Upper lobe of right lung (tissue), 1 donor: Measurements from ENCODE around the gene GRK5. TPM values are rescaled to one million over a fixed set of nuclear protein-coding genes. Genes with fewer than 3 reads are reported as not detected.

ENCODE experiments used
- ATAC-seq: fragments of 200-7000 bp; cut with Tn5 transposase; one replicate; pipeline ENCODE4 v1.9.1; 2020; ENCODE audit warnings: mild to moderate bottlenecking, moderate library complexity
- DNase-seq: peaks from one replicate; pipeline ENCODE4 v3.0.0-alpha.2; 2020
- H3K27ac ChIP-seq: fragments of 200-600 bp; one replicate; pipeline ENCODE4 v1.8.0; 2022
- H3K27me3 ChIP-seq: fragments of 200-600 bp; one replicate; pipeline ENCODE4 v1.8.0; 2022; ENCODE audit warnings: mild to moderate bottlenecking
- H3K36me3 ChIP-seq: fragments of 200-600 bp; one replicate; pipeline ENCODE4 v1.8.0; 2022
- H3K4me1 ChIP-seq: fragments of 200-600 bp; one replicate; pipeline ENCODE4 v1.8.0; 2022
- H3K4me3 ChIP-seq: fragments of 200-600 bp; one replicate; pipeline ENCODE4 v1.8.0; 2022; ENCODE audit warnings: mild to moderate bottlenecking
- H3K9me3 ChIP-seq: fragments of 200-600 bp; one replicate; pipeline ENCODE4 v1.8.0; 2022
- CTCF ChIP-seq: fragments of 200-600 bp; IDR thresholded peaks from one replicate; pipeline ENCODE4 v1.8.0; 2022; ENCODE audit warnings: antibody characterized with exemption
- intact Hi-C: fragments of 100-400 bp; cut with DNase I; formaldehyde crosslinking; loops from one replicate; pipeline ENCODE4 v1.11.0; 2022
- total RNA-seq: library from RNA; stranded (reverse); fragmentation: NEBNext Ultra II Directional; extraction: Animal tissue kit (Norgen Biotek cat#: 25700); gene quantifications from one replicate; pipeline ENCODE4 v1.2.1, GENCODE V29; 2021
- donor health status: DM: no; HTN: yes; CAD: no; lungs with severe emphysema.

GRK5 gene
- total RNA-seq, 1 donor from 2014 or later: 83.5 TPM

- peaks cover 54% of the 10 kb centered on the region for H3K36me3 ChIP-seq
- no peak for TF ChIP-seq CTCF
- ATAC-seq (no peak), DNase-seq (no peak)
- H3K4me1 ChIP-seq: no peaks in the 10 kb centered on the region
- H3K27me3 ChIP-seq: no peaks in the 10 kb centered on the region
- H3K4me3 ChIP-seq: no peak overlapping the region
- H3K27ac ChIP-seq: no peak overlapping the region
- no peaks in the 10 kb centered on the region for H3K9me3 ChIP-seq
- intact Hi-C loops: no loop called here
Measured at GRCh38 chr10:119454990-119455389, 247.6 kb downstream of the GRK5 start.

- no peak for TF ChIP-seq CTCF
- H3K27ac ChIP-seq: no peak overlapping the region
- no peaks in the 10 kb centered on the region for H3K4me1 ChIP-seq
- intact Hi-C loops: no loop called here
- H3K4me3 ChIP-seq: no peak overlapping the region
- peaks cover 47% of the 10 kb centered on the region for H3K36me3 ChIP-seq
- ATAC-seq (no peak), DNase-seq (no peak)
- no peaks in the 10 kb centered on the region for H3K27me3 ChIP-seq
- H3K9me3 ChIP-seq: no peaks in the 10 kb centered on the region
Measured at GRCh38 chr10:119455609-119456434, 248.5 kb downstream of the GRK5 start.

- TF ChIP-seq CTCF: no peak
- Histone ChIP-seq H3K9me3 (no peaks in the 10 kb centered on the region), H3K36me3 (peaks cover 47% of the 10 kb centered on the region), H3K4me1 (no peaks in the 10 kb centered on the region), H3K4me3 (no peak overlapping the region), H3K27ac (no peak overlapping the region), H3K27me3 (no peaks in the 10 kb centered on the region)
- no peak for DNase-seq
- intact Hi-C loops: no loop called here
- no peak for ATAC-seq
Measured at GRCh38 chr10:119456435-119456810, 249.1 kb downstream of the GRK5 start.

- H3K4me1 ChIP-seq: no peaks in the 10 kb centered on the region
- DNase-seq (no peak), ATAC-seq (no peak)
- H3K9me3 ChIP-seq: no peaks in the 10 kb centered on the region
- no peak overlapping the region for H3K4me3 ChIP-seq
- no peak overlapping the region for H3K27ac ChIP-seq
- intact Hi-C loops: no loop called here
- TF ChIP-seq CTCF: no peak
- peaks cover 29% of the 10 kb centered on the region for H3K36me3 ChIP-seq
- H3K27me3 ChIP-seq: no peaks in the 10 kb centered on the region
Measured at GRCh38 chr10:119457966-119458766, 250.8 kb downstream of the GRK5 start.

- Histone ChIP-seq H3K4me1 (no peaks in the 10 kb centered on the region), H3K9me3 (no peaks in the 10 kb centered on the region), H3K36me3 (peaks cover 15% of the 10 kb centered on the region), H3K27ac (no peak overlapping the region), H3K27me3 (no peaks in the 10 kb centered on the region), H3K4me3 (no peak overlapping the region)
- ATAC-seq (no peak), DNase-seq (no peak)
- no peak for TF ChIP-seq CTCF
- intact Hi-C loops: no loop called here
Measured at GRCh38 chr10:119459681-119460340, 252.4 kb downstream of the GRK5 start.
